Left ventricle myocardium inferior (tissue), 1 donor: ENCODE results near the gene ZNF22. TPM values are rescaled to one million over a fixed set of nuclear protein-coding genes. Genes with fewer than 3 reads are reported as not detected.

Experiments used
- DNase-seq: peaks from one replicate; pipeline ENCODE4 v3.0.0-alpha.2; 2020
- H3K27ac ChIP-seq: fragments of 200-600 bp; replicated peaks from 2 replicates; pipeline ENCODE4 v1.8.0; 2021
- H3K27me3 ChIP-seq: fragments of 200-600 bp; 2 replicates; pipeline ENCODE4 v1.8.0; 2021; ENCODE audit warnings: low read depth
- H3K36me3 ChIP-seq: fragments of 200-600 bp; 2 replicates; pipeline ENCODE4 v1.8.0; 2021
- H3K4me1 ChIP-seq: fragments of 200-600 bp; 2 replicates; pipeline ENCODE4 v1.8.0; 2021
- H3K4me3 ChIP-seq: fragments of 200-600 bp; 2 replicates; pipeline ENCODE4 v1.8.0; 2021; ENCODE audit warnings: mild to moderate bottlenecking, moderate library complexity
- H3K9me3 ChIP-seq: fragments of 200-600 bp; replicated peaks from 2 replicates; pipeline ENCODE4 v1.8.0; 2021
- intact Hi-C: fragments of 100-400 bp; cut with micrococcal nuclease; formaldehyde crosslinking; loops from one replicate; pipeline ENCODE4 v1.11.0; 2022
- total RNA-seq: library from RNA; stranded (reverse); fragmentation: NEBNext Ultra II Directional; extraction: Animal tissue kit (Norgen Biotek cat#: 25700); gene quantifications from one replicate; pipeline ENCODE4 v1.2.1, GENCODE V29; 2021
- TF ChIP-seq, protein P1 (sequence below): fragments of 200-600 bp; IDR thresholded peaks from 2 replicates; pipeline ENCODE4 v1.8.0; 2021; ENCODE audit warnings: antibody characterized with exemption, mild to moderate bottlenecking, borderline replicate concordance
- donor health status: DM: no; HTN: yes; CAD: no; lungs with severe emphysema.

The ZNF22 gene
- total RNA-seq, 1 donor from 2014 or later: 14.2 TPM

DNA sequence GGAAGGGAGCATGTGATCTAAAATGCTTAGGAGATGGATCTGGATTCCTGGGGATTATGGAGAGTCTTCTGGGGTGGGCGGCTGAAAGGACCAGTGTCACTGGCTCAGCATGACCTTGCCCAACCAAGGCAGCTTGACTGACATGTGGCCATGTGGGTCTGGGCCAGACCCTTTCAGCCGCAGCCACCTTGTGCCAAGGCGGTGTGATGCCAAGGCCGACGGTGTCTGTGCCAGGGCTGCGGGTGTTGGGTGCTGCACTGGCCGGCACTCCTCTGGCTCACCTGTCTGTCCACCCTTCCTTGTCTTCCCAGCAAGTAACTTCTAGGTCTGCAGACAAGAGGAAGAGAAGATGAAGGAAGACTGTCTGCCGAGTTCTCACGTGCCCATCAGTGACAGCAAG, 30.9 kb upstream of the ZNF22 start:
- DNase-seq: peak; percentile 66
- intact Hi-C loops: no loop called here
- peak overlapping the region; percentile 96 for H3K27ac ChIP-seq
- peaks cover 43% of the 10 kb centered on the region for H3K36me3 ChIP-seq
- TF ChIP-seq, protein P1, sequence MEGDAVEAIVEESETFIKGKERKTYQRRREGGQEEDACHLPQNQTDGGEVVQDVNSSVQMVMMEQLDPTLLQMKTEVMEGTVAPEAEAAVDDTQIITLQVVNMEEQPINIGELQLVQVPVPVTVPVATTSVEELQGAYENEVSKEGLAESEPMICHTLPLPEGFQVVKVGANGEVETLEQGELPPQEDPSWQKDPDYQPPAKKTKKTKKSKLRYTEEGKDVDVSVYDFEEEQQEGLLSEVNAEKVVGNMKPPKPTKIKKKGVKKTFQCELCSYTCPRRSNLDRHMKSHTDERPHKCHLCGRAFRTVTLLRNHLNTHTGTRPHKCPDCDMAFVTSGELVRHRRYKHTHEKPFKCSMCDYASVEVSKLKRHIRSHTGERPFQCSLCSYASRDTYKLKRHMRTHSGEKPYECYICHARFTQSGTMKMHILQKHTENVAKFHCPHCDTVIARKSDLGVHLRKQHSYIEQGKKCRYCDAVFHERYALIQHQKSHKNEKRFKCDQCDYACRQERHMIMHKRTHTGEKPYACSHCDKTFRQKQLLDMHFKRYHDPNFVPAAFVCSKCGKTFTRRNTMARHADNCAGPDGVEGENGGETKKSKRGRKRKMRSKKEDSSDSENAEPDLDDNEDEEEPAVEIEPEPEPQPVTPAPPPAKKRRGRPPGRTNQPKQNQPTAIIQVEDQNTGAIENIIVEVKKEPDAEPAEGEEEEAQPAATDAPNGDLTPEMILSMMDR: no peak
- H3K27me3 ChIP-seq: no peaks in the 10 kb centered on the region
- no peak overlapping the region for H3K4me3 ChIP-seq
- H3K9me3 ChIP-seq: no peaks in the 10 kb centered on the region
- H3K4me1 ChIP-seq: peaks cover 91% of the 10 kb centered on the region

DNA sequence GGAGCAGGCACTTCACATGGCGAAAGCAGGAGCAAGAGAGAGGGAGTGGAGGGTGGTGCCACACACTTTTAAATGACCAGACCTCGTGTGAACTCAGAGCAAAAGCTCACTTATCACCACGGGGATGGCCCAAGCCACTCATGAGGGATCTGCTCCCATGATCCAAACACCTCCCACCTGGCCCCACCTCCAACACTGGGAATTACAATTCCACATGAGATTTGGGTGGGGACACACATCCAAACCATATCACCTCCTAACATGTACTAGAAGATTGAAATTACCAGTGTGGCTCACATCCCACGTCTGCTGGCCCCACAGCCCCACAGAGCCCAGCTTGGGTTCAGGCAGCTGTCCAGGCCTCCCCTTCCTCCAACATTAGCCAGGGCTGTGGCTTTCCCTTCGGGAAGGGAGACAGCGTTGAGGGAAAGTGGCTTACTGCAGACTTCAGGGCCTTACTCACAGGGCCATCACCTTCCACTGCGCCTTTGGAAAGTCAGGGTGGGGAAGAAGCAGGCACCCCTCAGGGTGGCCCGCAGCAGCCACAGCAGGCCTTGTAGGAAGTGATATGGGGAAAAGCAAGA, 29.8 kb upstream of the ZNF22 start:
- Histone ChIP-seq H3K4me1 (peaks cover 91% of the 10 kb centered on the region), H3K36me3 (peaks cover 44% of the 10 kb centered on the region), H3K27ac (peak overlapping the region; percentile 96), H3K4me3 (no peak overlapping the region), H3K27me3 (no peaks in the 10 kb centered on the region), H3K9me3 (no peaks in the 10 kb centered on the region)
- TF ChIP-seq, protein P1: no peak
- intact Hi-C loops: no loop called here
- no peak for DNase-seq

DNA sequence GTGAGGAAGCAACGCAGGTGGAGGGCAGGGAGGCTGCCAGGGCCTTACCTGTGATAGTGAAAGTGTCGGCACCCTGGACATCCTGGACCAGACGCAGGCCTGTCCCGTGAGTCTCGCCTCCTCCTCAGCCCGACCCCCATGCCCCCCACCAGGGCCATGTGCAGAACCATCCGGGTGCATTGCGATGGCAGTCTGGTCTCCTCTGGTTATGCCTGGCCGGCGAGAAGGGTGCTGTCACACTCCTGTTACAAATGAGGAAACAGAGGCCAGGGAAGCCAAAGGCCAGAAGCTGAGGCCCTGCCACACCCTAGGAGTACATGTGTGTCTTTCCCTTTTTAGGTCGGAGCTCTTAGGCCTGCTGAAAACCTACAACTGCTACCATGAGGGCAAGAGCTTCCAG, 29.3 kb upstream of the ZNF22 start:
- peaks cover 91% of the 10 kb centered on the region for H3K4me1 ChIP-seq
- no peaks in the 10 kb centered on the region for H3K9me3 ChIP-seq
- H3K27ac ChIP-seq: peak overlapping the region; percentile 96
- H3K36me3 ChIP-seq: peaks cover 49% of the 10 kb centered on the region
- intact Hi-C loops: no loop called here
- DNase-seq: no peak
- TF ChIP-seq, protein P1: no peak
- H3K27me3 ChIP-seq: no peaks in the 10 kb centered on the region
- no peak overlapping the region for H3K4me3 ChIP-seq

DNA sequence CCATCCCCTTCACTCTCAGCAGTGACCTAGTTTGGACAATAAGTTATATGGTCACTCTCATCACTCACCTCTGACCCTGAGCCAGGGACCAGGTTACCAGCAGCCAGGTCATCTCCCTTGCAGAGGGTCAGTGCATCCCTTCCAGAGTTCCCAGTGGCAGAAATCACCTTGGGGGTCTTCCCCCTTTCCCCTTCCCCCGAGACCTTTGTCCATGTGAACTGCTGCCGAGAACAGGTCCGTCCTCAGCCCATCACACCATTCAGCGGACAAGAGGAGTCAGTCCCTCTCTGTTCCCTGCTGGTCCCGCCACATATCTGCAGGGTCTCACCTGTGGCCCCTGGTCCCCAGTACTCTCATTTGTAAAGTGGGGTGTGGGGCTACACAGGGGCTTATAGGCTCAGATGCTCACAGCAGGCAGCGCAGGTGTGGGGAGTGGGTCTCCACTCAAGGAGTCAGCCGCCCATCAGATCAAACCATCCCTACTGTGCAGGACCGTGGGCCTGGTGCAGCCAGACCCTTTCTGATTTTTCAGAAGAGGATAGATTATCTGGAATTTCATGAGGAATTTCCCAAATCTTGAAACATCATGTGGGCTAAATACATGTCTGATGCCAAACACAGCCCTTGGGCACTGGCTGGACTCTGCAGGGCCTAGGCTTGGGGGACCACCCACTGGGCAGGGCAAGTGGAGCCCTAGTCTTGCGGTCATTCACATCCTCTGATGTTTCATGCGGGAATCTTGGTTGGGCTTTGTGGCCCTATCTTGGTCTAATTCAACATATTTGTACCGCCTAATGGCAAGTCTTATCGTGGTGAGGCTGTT, 28.6 kb upstream of the ZNF22 start:
- DNase-seq: no peak
- no peaks in the 10 kb centered on the region for H3K9me3 ChIP-seq
- intact Hi-C loops: no loop called here
- H3K27ac ChIP-seq: peak overlapping the region; percentile 96
- peaks cover 91% of the 10 kb centered on the region for H3K4me1 ChIP-seq
- TF ChIP-seq, protein P1: no peak
- H3K27me3 ChIP-seq: no peaks in the 10 kb centered on the region
- peaks cover 56% of the 10 kb centered on the region for H3K36me3 ChIP-seq
- no peak overlapping the region for H3K4me3 ChIP-seq

DNA sequence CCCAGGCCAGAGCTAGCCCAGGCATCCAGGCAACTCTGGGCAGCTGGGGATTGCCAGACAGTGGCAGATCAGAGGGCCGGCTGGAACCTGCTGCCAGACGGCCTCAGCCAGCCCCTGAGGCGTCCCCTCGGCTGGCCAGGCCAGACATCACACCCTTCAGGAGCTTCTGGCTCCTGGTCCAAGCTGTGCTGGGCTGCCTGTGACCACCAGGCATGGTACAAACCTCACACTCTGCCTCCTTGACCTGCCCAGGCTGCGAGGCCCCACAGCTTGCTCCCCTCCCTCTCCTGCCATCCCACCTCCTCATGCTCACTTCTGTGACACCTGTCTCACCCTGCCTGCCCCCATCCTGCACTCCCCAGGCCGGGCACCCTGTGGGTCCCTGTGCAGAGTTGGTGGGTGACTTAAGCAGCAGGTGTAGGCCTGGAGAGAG, 27.8 kb upstream of the ZNF22 start:
- Histone ChIP-seq H3K36me3 (peaks cover 64% of the 10 kb centered on the region), H3K9me3 (no peaks in the 10 kb centered on the region), H3K27me3 (no peaks in the 10 kb centered on the region), H3K4me3 (peak overlapping the region; percentile 11), H3K4me1 (peaks cover 91% of the 10 kb centered on the region), H3K27ac (peak overlapping the region; percentile 96)
- intact Hi-C loops: no loop called here
- no peak for DNase-seq
- TF ChIP-seq, protein P1: no peak
